Measurements from ENCODE around the gene LDLRAD3. TPM values are rescaled to one million over a fixed set of nuclear protein-coding genes. Genes with fewer than 3 reads are reported as not detected.
"Not testable (repeated sequence)": the region's sequence is repeated elsewhere in the genome, so short reads cannot be mapped to it uniquely, and the experiment has no call there.

The LDLRAD3 gene
- total RNA-seq, 2 experiments from 2014 or later: not detected

- Histone ChIP-seq H3K79me2 (ENCODE audit: insufficient read depth, low read depth, low read length) (no peaks in the 10 kb centered on the region), H3K4me2 (ENCODE audit: low read length) (peak overlapping the region; percentile 15; the same call in 1 of the 2 replicates), H3K4me3 (ENCODE audit: low read depth, low read length, poor library complexity, severe bottlenecking) (no peak overlapping the region), H3K4me1 (ENCODE audit: insufficient read depth, low read length, poor library complexity, severe bottlenecking) (peaks cover 15% of the 10 kb centered on the region), H4K20me1 (ENCODE audit: insufficient read depth, low read length) (no peaks in the 10 kb centered on the region), H2AFZ (ENCODE audit: low read length) (no peak overlapping the region), H3K36me3 (ENCODE audit: insufficient read depth, low read length) (no peaks in the 10 kb centered on the region), H3K9me3 (ENCODE audit: low read length) (no peaks in the 10 kb centered on the region), H3K9me2 (ENCODE audit: insufficient read depth, low read length) (no peaks in the 10 kb centered on the region), H3K27ac (ENCODE audit: low read depth, low read length, poor library complexity, severe bottlenecking) (no peak overlapping the region)
- peak; percentile 30 for DNase-seq (ENCODE audit: low spot score)
- TF ChIP-seq EZH2phosphoT487 (IDR thresholded peaks at IDR 0.05; ENCODE audit: borderline replicate concordance, low read depth, low read length) (no peak), CTCF (conservative IDR thresholded peaks at IDR 0.05; ENCODE audit: low read length) (no peak)
- POLR2A ChIA-PET: no interaction called here
- CTCF ChIA-PET (ENCODE audit: unreplicated experiment): no interaction called here
- no TSS peak for BruUV-seq (replicated peaks)
- intact Hi-C loops (cut with micrococcal nuclease; ENCODE audit: unreplicated experiment): no loop called here
Observed at GRCh38 chr11:36186340-36187175, 242.7 kb downstream of the LDLRAD3 start.

GRCh38 chr11:36187622-36188021 lies 243.8 kb downstream of the LDLRAD3 start:
- no TSS peak for BruUV-seq (replicated peaks)
- no peaks in the 10 kb centered on the region for H4K20me1 ChIP-seq (ENCODE audit: insufficient read depth, low read length)
- TF ChIP-seq EZH2phosphoT487 (IDR thresholded peaks at IDR 0.05; ENCODE audit: borderline replicate concordance, low read depth, low read length) (no peak), CTCF (conservative IDR thresholded peaks at IDR 0.05; ENCODE audit: low read length) (no peak)
- H2AFZ ChIP-seq (ENCODE audit: low read length): no peak overlapping the region
- no peaks in the 10 kb centered on the region for H3K36me3 ChIP-seq (ENCODE audit: insufficient read depth, low read length)
- no peak for DNase-seq (ENCODE audit: low spot score)
- CTCF ChIA-PET (ENCODE audit: unreplicated experiment): no interaction called here
- intact Hi-C loops (cut with micrococcal nuclease; ENCODE audit: unreplicated experiment): no loop called here
- H3K4me2 ChIP-seq (ENCODE audit: low read length): no peak overlapping the region
- POLR2A ChIA-PET: no interaction called here
- no peaks in the 10 kb centered on the region for H3K9me2 ChIP-seq (ENCODE audit: insufficient read depth, low read length)
- no peaks in the 10 kb centered on the region for H3K79me2 ChIP-seq (ENCODE audit: insufficient read depth, low read depth, low read length)
- H3K4me3 ChIP-seq (ENCODE audit: low read depth, low read length, poor library complexity, severe bottlenecking): no peak overlapping the region
- no peaks in the 10 kb centered on the region for H3K9me3 ChIP-seq (ENCODE audit: low read length)
- H3K27ac ChIP-seq (ENCODE audit: low read depth, low read length, poor library complexity, severe bottlenecking): no peak overlapping the region
- peaks cover 15% of the 10 kb centered on the region for H3K4me1 ChIP-seq (ENCODE audit: insufficient read depth, low read length, poor library complexity, severe bottlenecking)

GRCh38 chr11:36189735-36190134 lies 245.9 kb downstream of the LDLRAD3 start:
- peaks cover 15% of the 10 kb centered on the region for H3K4me1 ChIP-seq (ENCODE audit: insufficient read depth, low read length, poor library complexity, severe bottlenecking)
- H3K4me2 ChIP-seq (ENCODE audit: low read length); H4K20me1 ChIP-seq (ENCODE audit: insufficient read depth, low read length); H3K27ac ChIP-seq (ENCODE audit: low read depth, low read length, poor library complexity, severe bottlenecking); H3K9me3 ChIP-seq (ENCODE audit: low read length); H3K79me2 ChIP-seq (ENCODE audit: insufficient read depth, low read depth, low read length); POLR2A ChIA-PET; BruUV-seq (replicated peaks); H3K9me2 ChIP-seq (ENCODE audit: insufficient read depth, low read length); CTCF ChIA-PET (ENCODE audit: unreplicated experiment); H2AFZ ChIP-seq (ENCODE audit: low read length); intact Hi-C loops (cut with micrococcal nuclease; ENCODE audit: unreplicated experiment); DNase-seq (ENCODE audit: low spot score); H3K36me3 ChIP-seq (ENCODE audit: insufficient read depth, low read length); H3K4me3 ChIP-seq (ENCODE audit: low read depth, low read length, poor library complexity, severe bottlenecking): not testable (repeated sequence)
